ENCODE measurements around the gene CREB5.
"Not testable (repeated sequence)": the region's sequence is repeated elsewhere in the genome, so short reads cannot be mapped to it uniquely, and the experiment has no call there.

CREB5 gene

GRCh38 chr7:28581351-28581750 is 169.0 kb downstream of the CREB5 start:
- DNase-seq (ENCODE audit: low spot score) = no peak

- DNase-seq (ENCODE audit: low spot score) = no peak
These were observed 169.9 kb downstream of the CREB5 start for GRCh38 chr7:28582226-28582625.

GRCh38 chr7:28584235-28584634 is 171.9 kb downstream of the CREB5 start:
- DNase-seq (ENCODE audit: low spot score) = no peak

- no peak for DNase-seq (ENCODE audit: low spot score)
These were observed 174.4 kb downstream of the CREB5 start for GRCh38 chr7:28586736-28587135.

GRCh38 chr7:28587211-28587610 is 174.9 kb downstream of the CREB5 start:
- no peak for DNase-seq (ENCODE audit: low spot score)

GRCh38 chr7:28588602-28589001 is 176.3 kb downstream of the CREB5 start:
- DNase-seq (ENCODE audit: low spot score) = no peak

GRCh38 chr7:28591041-28591674 is 178.8 kb downstream of the CREB5 start:
- DNase-seq (ENCODE audit: low spot score) = no peak

- no peak for DNase-seq (ENCODE audit: low spot score)
These were observed 179.5 kb downstream of the CREB5 start for GRCh38 chr7:28591725-28592349.

- no peak for DNase-seq (ENCODE audit: low spot score)
These were observed 180.5 kb downstream of the CREB5 start for GRCh38 chr7:28592861-28593260.

GRCh38 chr7:28595076-28595475 is 182.8 kb downstream of the CREB5 start:
- no peak for DNase-seq (ENCODE audit: low spot score)

- DNase-seq (ENCODE audit: low spot score) = no peak
These were observed 183.5 kb downstream of the CREB5 start for GRCh38 chr7:28595801-28596200.

GRCh38 chr7:28596245-28596935 is 184.1 kb downstream of the CREB5 start:
- DNase-seq (ENCODE audit: low spot score) = no peak

- no peak for DNase-seq (ENCODE audit: low spot score)
These were observed 185.0 kb downstream of the CREB5 start for GRCh38 chr7:28597284-28597683.

- not testable (repeated sequence) for DNase-seq (ENCODE audit: low spot score)
These were observed 185.7 kb downstream of the CREB5 start for GRCh38 chr7:28598037-28598436.

- no peak for DNase-seq (ENCODE audit: low spot score)
These were observed 186.3 kb downstream of the CREB5 start for GRCh38 chr7:28598586-28598985.

- no peak for DNase-seq (ENCODE audit: low spot score)
These were observed 187.1 kb downstream of the CREB5 start for GRCh38 chr7:28599411-28599810.

- DNase-seq (ENCODE audit: low spot score) = no peak
These were observed 190.0 kb downstream of the CREB5 start for GRCh38 chr7:28602282-28602681.

- DNase-seq (ENCODE audit: low spot score) = no peak
These were observed 193.2 kb downstream of the CREB5 start for GRCh38 chr7:28605427-28606085.

- no peak for DNase-seq (ENCODE audit: low spot score)
These were observed 194.1 kb downstream of the CREB5 start for GRCh38 chr7:28606421-28606820.

GRCh38 chr7:28607855-28608193 is 195.5 kb downstream of the CREB5 start:
- no peak for DNase-seq (ENCODE audit: low spot score)

GRCh38 chr7:28608237-28608656 is 195.9 kb downstream of the CREB5 start:
- no peak for DNase-seq (ENCODE audit: low spot score)

- no peak for DNase-seq (ENCODE audit: low spot score)
These were observed 196.4 kb downstream of the CREB5 start for GRCh38 chr7:28608731-28609130.

GRCh38 chr7:28609608-28610007 is 197.3 kb downstream of the CREB5 start:
- DNase-seq (ENCODE audit: low spot score) = no peak

All from HuH-7 (cell line).